ENCODE measurements around the gene POLR1A. TPM values are rescaled to one million over a fixed set of nuclear protein-coding genes. Genes with fewer than 3 reads are reported as not detected.

Gene POLR1A
- total RNA-seq, 2 experiments from 2014 or later, result 13.1 to 13.4 TPM

GRCh38 chr2:85998071-85998991 is 107.4 kb downstream of the POLR1A start:
- peak in 1 of 14 experiments; percentile 39 for DNase-seq
- CTCF ChIA-PET, result no interaction called here
- Mint-ChIP-seq H3K36me3 (ENCODE audit: low read depth) (no peaks in the 10 kb centered on the region), H3K9me3 (no peaks in the 10 kb centered on the region), H3K27ac (peak overlapping the region; percentile 83), H3K4me1 (ENCODE audit: low read depth) (peaks cover 58% of the 10 kb centered on the region), H3K27me3 (no peaks in the 10 kb centered on the region), H3K4me3 (no peak overlapping the region)
- intact Hi-C loops (cut with DNase I, micrococcal nuclease), result loop anchor here in 1 of 2 experiments (5.0 kb wide), 1 partner anchor 39 kb away; no protein-coding TSS in a partner anchor
- H3K27me3 ChIP-seq (ENCODE audit: control insufficient read depth in 1 of 2, insufficient read depth in 2 of 2, low read length in 2 of 2), result no peaks in the 10 kb centered on the region
- H3K9me3 ChIP-seq (ENCODE audit: control insufficient read depth in 1 of 2, insufficient read depth in 1 of 2, low read length in 2 of 2), result no peaks in the 10 kb centered on the region
- ATAC-seq (ENCODE audit: poor library complexity), result peak; percentile 30
- H3K4me1 ChIP-seq (ENCODE audit: insufficient read depth, low read length), result peaks cover 75% of the 10 kb centered on the region
- no peak overlapping the region for H3K4me3 ChIP-seq (ENCODE audit: low read length)
- H3K27ac ChIP-seq (ENCODE audit: low read depth in 1 of 2, low read length in 2 of 2), result peak overlapping the region; percentile 53 to 60
- H3K36me3 ChIP-seq (ENCODE audit: insufficient read depth, low read length), result no peaks in the 10 kb centered on the region
- POLR2A ChIA-PET, result interaction anchor here (0.7 to 1.5 kb wide), 2 partner anchors 40 to 138 kb away, joined by 3 read pairs; no protein-coding TSS in a partner anchor
- no peak for TF ChIP-seq CTCF (IDR thresholded peaks at IDR 0.05)

GRCh38 chr2:85997017-85997970 is 108.4 kb downstream of the POLR1A start:
- Histone ChIP-seq H3K9me3 (ENCODE audit: control insufficient read depth in 1 of 2, insufficient read depth in 1 of 2, low read length in 2 of 2) (no peaks in the 10 kb centered on the region), H3K4me1 (ENCODE audit: insufficient read depth, low read length) (peaks cover 80% of the 10 kb centered on the region), H3K4me3 (ENCODE audit: low read length) (no peak overlapping the region), H3K27me3 (ENCODE audit: control insufficient read depth in 1 of 2, insufficient read depth in 2 of 2, low read length in 2 of 2) (no peaks in the 10 kb centered on the region), H3K27ac (ENCODE audit: low read depth in 1 of 2, low read length in 2 of 2) (no peak overlapping the region), H3K36me3 (ENCODE audit: insufficient read depth, low read length) (no peaks in the 10 kb centered on the region)
- Mint-ChIP-seq H3K4me3 (no peak overlapping the region), H3K4me1 (ENCODE audit: low read depth) (peaks cover 58% of the 10 kb centered on the region), H3K9me3 (no peaks in the 10 kb centered on the region), H3K36me3 (ENCODE audit: low read depth) (no peaks in the 10 kb centered on the region), H3K27ac (peak overlapping the region; percentile 83), H3K27me3 (no peaks in the 10 kb centered on the region)
- ChIA-PET POLR2A (no interaction called here), CTCF (no interaction called here)
- ATAC-seq (ENCODE audit: poor library complexity) (no peak), DNase-seq (no peak)
- no peak for TF ChIP-seq CTCF (IDR thresholded peaks at IDR 0.05)
- intact Hi-C loops (cut with DNase I, micrococcal nuclease), result loop anchor here in 1 of 2 experiments (5.0 kb wide), 1 partner anchor 40 kb away; no protein-coding TSS in a partner anchor

GRCh38 chr2:85996591-85996990 is 109.1 kb downstream of the POLR1A start:
- H3K27ac Mint-ChIP-seq, result no peak overlapping the region
- Histone ChIP-seq H3K9me3 (ENCODE audit: control insufficient read depth in 1 of 2, insufficient read depth in 1 of 2, low read length in 2 of 2) (no peaks in the 10 kb centered on the region), H3K36me3 (ENCODE audit: insufficient read depth, low read length) (no peaks in the 10 kb centered on the region), H3K27me3 (ENCODE audit: control insufficient read depth in 1 of 2, insufficient read depth in 2 of 2, low read length in 2 of 2) (no peaks in the 10 kb centered on the region), H3K4me3 (ENCODE audit: low read length) (no peak overlapping the region), H3K4me1 (ENCODE audit: insufficient read depth, low read length) (peaks cover 80% of the 10 kb centered on the region), H3K27ac (ENCODE audit: low read depth in 1 of 2, low read length in 2 of 2) (no peak overlapping the region)
- peaks cover 58% of the 10 kb centered on the region for H3K4me1 Mint-ChIP-seq (ENCODE audit: low read depth)
- CTCF ChIA-PET, result no interaction called here
- DNase-seq, result no peak
- no peak for ATAC-seq (ENCODE audit: poor library complexity)
- no peak for TF ChIP-seq CTCF (IDR thresholded peaks at IDR 0.05)
- intact Hi-C loops (cut with DNase I, micrococcal nuclease), result loop anchor here in 1 of 2 experiments (5.0 kb wide), 1 partner anchor 41 kb away; no protein-coding TSS in a partner anchor
- POLR2A ChIA-PET, result no interaction called here
- no peaks in the 10 kb centered on the region for H3K9me3 Mint-ChIP-seq
- H3K4me3 Mint-ChIP-seq, result no peak overlapping the region
- no peaks in the 10 kb centered on the region for H3K27me3 Mint-ChIP-seq
- no peaks in the 10 kb centered on the region for H3K36me3 Mint-ChIP-seq (ENCODE audit: low read depth)

Data from CD4-positive, alpha-beta T cell (primary cell).